ENCODE measurements around the gene WAC.

GRCh38 chr10:28489206-28489605 lies 43.7 kb upstream of the WAC start:
- no peak for TF ChIP-seq CTCF (IDR thresholded peaks at IDR 0.05)
- TF ChIP-seq MAZ (IDR thresholded peaks at IDR 0.05; ENCODE audit: borderline replicate concordance, low read depth, low read length) = no peak
- TF ChIP-seq EP300 (IDR thresholded peaks at IDR 0.05) = no peak
- TF ChIP-seq BCL3 (IDR thresholded peaks at IDR 0.05) = no peak
- TF ChIP-seq PHF8 (IDR thresholded peaks at IDR 0.05; ENCODE audit: borderline replicate concordance, low read depth) = no peak
- no peak for TF ChIP-seq SMC3 (IDR thresholded peaks at IDR 0.05)
- TF ChIP-seq RAD21 (conservative IDR thresholded peaks at IDR 0.05 in 1 of 2, IDR thresholded peaks at IDR 0.05 in 1 of 2) = no peak
- TF ChIP-seq POLR2AphosphoS2 (conservative IDR thresholded peaks at IDR 0.05; ENCODE audit: low read length) = no peak
- TF ChIP-seq CHD4 (IDR thresholded peaks at IDR 0.05; ENCODE audit: borderline replicate concordance) = no peak
- TF ChIP-seq POLR2A (IDR thresholded peaks at IDR 0.05; ENCODE audit: low read length) = no peak
